DND-41 (cell line): Measurements from ENCODE around the gene LIX1.

ENCODE experiments used
- CTCF ChIP-seq: IDR thresholded peaks from 2 replicates; pipeline ENCODE4 v1.5.1; 2012; ENCODE audit warnings: borderline replicate concordance, low read length, moderate library complexity, mild to moderate bottlenecking; ENCODE audit not compliant: poor library complexity, severe bottlenecking; ENCODE audit errors: extremely low read depth
- EZH2 ChIP-seq: IDR thresholded peaks from 3 replicates; pipeline ENCODE4 v1.6.1; 2012; ENCODE audit warnings: borderline replicate concordance, low read depth, mild to moderate bottlenecking, moderate library complexity, low read length, inconsistent platforms; ENCODE audit not compliant: severe bottlenecking

GRCh38 chr5:97141031-97141430 is 1.4 kb downstream of the LIX1 start:
- TF ChIP-seq CTCF (no peak), EZH2 (no peak)
